ENCODE data around the gene CPNE6.

GRCh38 chr14:24127673-24128072, 56.3 kb downstream of the CPNE6 start:
- no peak for TF ChIP-seq POLR2AphosphoS5 (IDR thresholded peaks at IDR 0.05; ENCODE audit: low read depth, low read length)
- no peak for TF ChIP-seq POLR2A (IDR thresholded peaks at IDR 0.05; ENCODE audit: low read depth, low read length)
- TF ChIP-seq POU2F2 (IDR thresholded peaks at IDR 0.05; ENCODE audit: low read depth, low read length), result no peak
- no peak for TF ChIP-seq TAF1 (IDR thresholded peaks at IDR 0.05; ENCODE audit: low read depth, low read length)
- TF ChIP-seq SPI1 (IDR thresholded peaks at IDR 0.05; ENCODE audit: low read depth, low read length), result no peak
